Measurements from ENCODE around the gene RADX.

DNA sequence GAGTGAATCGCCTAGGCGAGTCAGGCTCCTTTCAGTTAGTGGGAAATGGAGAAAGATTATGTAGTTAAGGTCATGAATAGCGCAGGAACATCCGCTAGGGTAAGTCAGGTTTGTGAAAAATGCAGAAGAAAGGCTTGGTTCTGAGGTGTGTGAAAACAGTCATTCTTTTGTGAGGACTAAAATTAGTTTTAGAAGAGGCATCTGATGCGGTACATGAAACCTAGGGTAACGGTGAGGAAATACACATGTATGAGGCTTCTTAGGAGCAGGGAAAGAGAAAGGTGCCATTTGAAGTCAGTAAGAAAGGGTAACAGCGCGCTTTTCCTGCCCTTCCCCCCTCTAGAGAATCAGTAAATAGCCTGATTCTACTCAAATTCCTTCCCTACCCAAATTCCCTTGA lies 114.2 kb downstream of the RADX start:
- TF ChIP-seq POLR2AphosphoS5 (IDR thresholded peaks at IDR 0.05) = no peak
- TF ChIP-seq CTCF (IDR thresholded peaks at IDR 0.05) = peak in 1 of 5 experiments; percentile 35
